ENCODE measurements around the gene BEST1.

The BEST1 gene

GRCh38 chr11:61972672-61973475 lies 22.7 kb downstream of the BEST1 start:
- Histone ChIP-seq H3K9ac (ENCODE audit: low read depth, low read length) (no peak overlapping the region), H4K20me1 (ENCODE audit: insufficient read depth, low read length) (no peaks in the 10 kb centered on the region), H3K36me3 (ENCODE audit: insufficient read depth, low read length) (no peaks in the 10 kb centered on the region), H3K4me2 (ENCODE audit: insufficient read depth, low read length) (no peak overlapping the region), H3K9me3 (ENCODE audit: insufficient read depth, low read length, severe bottlenecking) (no peaks in the 10 kb centered on the region), H3K79me2 (ENCODE audit: insufficient read depth, low read length) (no peaks in the 10 kb centered on the region; the same call in 1 of the 2 replicates), H3K4me3 (ENCODE audit: low read depth in 1 of 2, low read length in 2 of 2) (no peak overlapping the region), H3K27me3 (ENCODE audit: insufficient read depth, low read length, poor library complexity) (no peaks in the 10 kb centered on the region), H3K27ac (ENCODE audit: low read length) (no peak overlapping the region), H2AFZ (ENCODE audit: low read depth, low read length) (no peak overlapping the region), H3K4me1 (ENCODE audit: insufficient read depth, low read length) (peaks cover 30% of the 10 kb centered on the region)
- DNase-seq (no peak), ATAC-seq (ENCODE audit: insufficient read depth, low read depth) (no peak)
- no peak for TF ChIP-seq CTCF (IDR thresholded peaks at IDR 0.05; ENCODE audit: borderline replicate concordance, extremely low read depth, low read length, poor library complexity, severe bottlenecking)
- TF ChIP-seq EZH2 (IDR thresholded peaks at IDR 0.05; ENCODE audit: borderline replicate concordance, low read depth, low read length, severe bottlenecking): no peak

- H3K4me2 ChIP-seq (ENCODE audit: insufficient read depth, low read length): no peak overlapping the region
These were observed 23.5 kb downstream of the BEST1 start for GRCh38 chr11:61973476-61974162.

GRCh38 chr11:61974766-61975631 lies 24.8 kb downstream of the BEST1 start:
- H3K4me2 ChIP-seq (ENCODE audit: insufficient read depth, low read length): no peak overlapping the region
- no peaks in the 10 kb centered on the region for H4K20me1 ChIP-seq (ENCODE audit: insufficient read depth, low read length)
- H3K27me3 ChIP-seq (ENCODE audit: insufficient read depth, low read length, poor library complexity): no peaks in the 10 kb centered on the region
- TF ChIP-seq EZH2 (IDR thresholded peaks at IDR 0.05; ENCODE audit: borderline replicate concordance, low read depth, low read length, severe bottlenecking) (no peak), CTCF (IDR thresholded peaks at IDR 0.05; ENCODE audit: borderline replicate concordance, extremely low read depth, low read length, poor library complexity, severe bottlenecking) (no peak)
- no peaks in the 10 kb centered on the region for H3K79me2 ChIP-seq (ENCODE audit: insufficient read depth, low read length)
- no peak overlapping the region for H3K27ac ChIP-seq (ENCODE audit: low read length)
- no peaks in the 10 kb centered on the region for H3K9me3 ChIP-seq (ENCODE audit: insufficient read depth, low read length, severe bottlenecking)
- DNase-seq (no peak), ATAC-seq (ENCODE audit: insufficient read depth, low read depth) (no peak)
- H3K36me3 ChIP-seq (ENCODE audit: insufficient read depth, low read length): no peaks in the 10 kb centered on the region
- H2AFZ ChIP-seq (ENCODE audit: low read depth, low read length): no peak overlapping the region
- H3K9ac ChIP-seq (ENCODE audit: low read depth, low read length): no peak overlapping the region
- no peak overlapping the region for H3K4me3 ChIP-seq (ENCODE audit: low read depth in 1 of 2, low read length in 2 of 2)
- peaks cover 18% of the 10 kb centered on the region for H3K4me1 ChIP-seq (ENCODE audit: insufficient read depth, low read length)

More at GRCh38 chr11:61973476-61974162, 23.5 kb downstream of the BEST1 start:
- no peak for DNase-seq
- no peak for ATAC-seq (ENCODE audit: insufficient read depth, low read depth)
- H3K36me3 ChIP-seq (ENCODE audit: insufficient read depth, low read length): no peaks in the 10 kb centered on the region
- H3K27ac ChIP-seq (ENCODE audit: low read length): no peak overlapping the region
- H3K27me3 ChIP-seq (ENCODE audit: insufficient read depth, low read length, poor library complexity): no peaks in the 10 kb centered on the region
- no peak overlapping the region for H3K4me3 ChIP-seq (ENCODE audit: low read depth in 1 of 2, low read length in 2 of 2)
- no peaks in the 10 kb centered on the region for H3K9me3 ChIP-seq (ENCODE audit: insufficient read depth, low read length, severe bottlenecking)
- no peak overlapping the region for H3K9ac ChIP-seq (ENCODE audit: low read depth, low read length)
- peaks cover 22% of the 10 kb centered on the region for H3K4me1 ChIP-seq (ENCODE audit: insufficient read depth, low read length)
- no peaks in the 10 kb centered on the region for H4K20me1 ChIP-seq (ENCODE audit: insufficient read depth, low read length)
- no peaks in the 10 kb centered on the region for H3K79me2 ChIP-seq (ENCODE audit: insufficient read depth, low read length)
- H2AFZ ChIP-seq (ENCODE audit: low read depth, low read length): no peak overlapping the region
- TF ChIP-seq EZH2 (IDR thresholded peaks at IDR 0.05; ENCODE audit: borderline replicate concordance, low read depth, low read length, severe bottlenecking) (no peak), CTCF (IDR thresholded peaks at IDR 0.05; ENCODE audit: borderline replicate concordance, extremely low read depth, low read length, poor library complexity, severe bottlenecking) (no peak)

Data from DND-41 (cell line).